Measurements from ENCODE around the gene ZBTB34.

ZBTB34 gene

DNA sequence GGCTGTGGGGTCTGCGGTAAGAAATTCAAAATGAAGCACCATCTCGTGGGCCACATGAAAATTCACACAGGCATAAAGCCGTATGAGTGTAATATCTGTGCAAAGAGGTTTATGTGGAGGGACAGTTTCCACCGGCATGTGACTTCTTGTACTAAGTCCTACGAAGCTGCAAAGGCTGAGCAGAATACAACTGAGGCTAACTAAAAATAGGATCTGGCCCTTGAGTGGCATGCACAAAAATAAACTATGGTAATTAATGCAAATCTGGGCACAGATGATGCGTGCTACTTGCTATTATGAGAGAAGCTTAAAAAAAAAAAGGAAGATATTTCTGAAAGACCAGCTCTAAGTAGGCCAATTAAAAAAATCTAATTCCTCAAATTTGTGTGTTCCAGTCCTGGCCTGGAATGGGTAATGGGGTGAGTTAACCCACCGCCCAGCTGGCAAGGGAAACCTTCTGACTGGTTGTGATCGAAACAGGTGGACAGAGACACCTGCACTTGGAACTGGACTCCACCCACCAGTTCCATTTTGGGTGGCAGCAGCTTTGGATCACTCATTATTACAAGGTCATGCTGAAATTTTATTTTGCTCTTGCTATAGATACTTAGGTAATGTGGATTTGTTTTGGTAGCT is 26.6 kb upstream of the ZBTB34 start:
- H3K27ac Mint-ChIP-seq, result no peak overlapping the region
- no peak overlapping the region for H3K4me3 Mint-ChIP-seq
- H3K36me3 Mint-ChIP-seq (ENCODE audit: low read depth), result peaks cover 43% of the 10 kb centered on the region
- H3K4me1 Mint-ChIP-seq (ENCODE audit: low read depth), result peaks cover 49% of the 10 kb centered on the region
- no peaks in the 10 kb centered on the region for H3K27me3 Mint-ChIP-seq (ENCODE audit: low read depth)
- DNase-seq (ENCODE audit: low spot score), result no peak
- no peaks in the 10 kb centered on the region for H3K9me3 Mint-ChIP-seq

DNA sequence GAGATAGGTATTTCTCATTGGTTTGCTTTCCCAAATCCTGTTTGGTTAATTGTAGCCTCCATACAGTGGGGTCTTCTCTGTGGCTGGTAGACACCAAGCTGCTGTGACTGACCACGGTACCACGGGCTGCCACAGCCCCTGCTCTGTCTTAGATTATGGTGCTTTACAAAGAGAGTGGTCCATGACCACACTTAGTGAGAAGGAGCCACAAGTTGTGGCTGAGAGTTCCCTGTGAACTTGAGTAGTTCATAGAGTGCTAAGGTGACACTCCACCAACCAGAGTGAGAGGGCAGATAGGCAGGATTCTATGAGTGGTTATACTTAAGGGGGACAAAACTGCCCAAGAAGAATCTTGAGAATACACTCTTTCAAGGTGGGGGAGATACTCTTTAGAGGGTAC is 25.8 kb upstream of the ZBTB34 start:
- H3K4me1 Mint-ChIP-seq (ENCODE audit: low read depth), result peaks cover 47% of the 10 kb centered on the region
- DNase-seq (ENCODE audit: low spot score), result no peak
- no peak overlapping the region for H3K4me3 Mint-ChIP-seq
- H3K9me3 Mint-ChIP-seq, result no peaks in the 10 kb centered on the region
- no peaks in the 10 kb centered on the region for H3K27me3 Mint-ChIP-seq (ENCODE audit: low read depth)
- H3K36me3 Mint-ChIP-seq (ENCODE audit: low read depth), result peaks cover 48% of the 10 kb centered on the region
- H3K27ac Mint-ChIP-seq, result no peak overlapping the region

DNA sequence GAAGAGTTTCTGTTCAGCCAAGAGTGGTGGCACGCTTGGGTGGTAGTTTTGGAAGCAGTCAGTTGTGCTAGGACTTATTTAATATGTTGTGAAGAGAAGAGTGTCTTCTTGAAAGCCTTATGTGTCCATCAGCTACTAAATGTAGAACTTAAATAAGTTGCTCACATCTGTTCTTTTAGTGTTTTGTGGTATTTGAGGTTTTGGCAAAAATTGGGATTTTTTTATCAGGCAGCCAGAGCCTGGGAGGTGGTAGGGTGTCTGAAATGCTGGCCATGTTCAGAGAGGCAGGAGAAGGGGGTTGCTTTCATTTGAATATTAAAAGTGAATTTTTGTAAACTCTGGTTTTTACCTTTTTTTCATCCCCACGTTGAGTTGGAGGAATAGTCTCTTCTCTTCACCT is 24.2 kb upstream of the ZBTB34 start:
- H3K4me1 Mint-ChIP-seq (ENCODE audit: low read depth), result peaks cover 35% of the 10 kb centered on the region
- H3K4me3 Mint-ChIP-seq, result no peak overlapping the region
- no peak overlapping the region for H3K27ac Mint-ChIP-seq
- peaks cover 48% of the 10 kb centered on the region for H3K36me3 Mint-ChIP-seq (ENCODE audit: low read depth)
- no peaks in the 10 kb centered on the region for H3K9me3 Mint-ChIP-seq
- no peak for DNase-seq (ENCODE audit: low spot score)
- no peaks in the 10 kb centered on the region for H3K27me3 Mint-ChIP-seq (ENCODE audit: low read depth)

DNA sequence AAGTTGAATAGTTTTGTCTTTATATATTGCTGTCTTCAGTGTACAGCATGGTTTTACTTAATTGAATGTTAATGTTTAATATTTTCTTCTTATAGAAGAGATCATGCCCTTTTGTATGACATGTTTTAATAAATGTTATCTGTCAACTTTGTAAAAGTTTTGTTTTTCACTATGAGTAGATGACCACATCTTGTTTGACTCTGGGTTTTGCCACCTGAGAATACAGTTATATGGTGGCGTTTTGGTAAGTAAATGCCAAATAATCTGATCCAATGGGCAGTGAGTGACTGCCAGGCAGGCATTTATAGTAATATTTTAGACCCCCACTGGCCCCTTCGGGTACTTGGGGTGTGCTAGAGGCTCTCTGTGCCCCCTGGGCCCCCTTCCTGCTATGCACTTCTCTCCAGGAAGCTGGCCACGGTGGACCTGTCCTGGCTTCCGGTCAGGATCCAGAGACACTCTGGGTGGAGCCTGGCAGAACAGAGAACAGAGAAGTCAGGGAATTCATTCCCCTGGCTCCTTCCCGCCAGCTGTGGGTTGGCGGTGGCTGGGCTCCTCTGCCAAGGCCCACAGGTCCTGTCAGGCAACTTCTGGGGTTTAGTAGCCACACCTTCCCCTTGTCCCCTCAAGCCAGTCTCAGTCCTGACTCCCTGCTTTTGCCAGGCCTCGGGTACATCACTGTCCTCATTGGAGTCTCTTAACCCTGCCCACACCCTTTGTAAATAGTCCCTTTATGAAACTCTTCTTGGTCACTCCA is 22.2 kb upstream of the ZBTB34 start:
- no peaks in the 10 kb centered on the region for H3K9me3 Mint-ChIP-seq
- H3K27ac Mint-ChIP-seq, result no peak overlapping the region
- H3K27me3 Mint-ChIP-seq (ENCODE audit: low read depth), result no peaks in the 10 kb centered on the region
- no peak overlapping the region for H3K4me3 Mint-ChIP-seq
- peaks cover 37% of the 10 kb centered on the region for H3K36me3 Mint-ChIP-seq (ENCODE audit: low read depth)
- DNase-seq (ENCODE audit: low spot score), result no peak
- H3K4me1 Mint-ChIP-seq (ENCODE audit: low read depth), result peaks cover 34% of the 10 kb centered on the region

DNA sequence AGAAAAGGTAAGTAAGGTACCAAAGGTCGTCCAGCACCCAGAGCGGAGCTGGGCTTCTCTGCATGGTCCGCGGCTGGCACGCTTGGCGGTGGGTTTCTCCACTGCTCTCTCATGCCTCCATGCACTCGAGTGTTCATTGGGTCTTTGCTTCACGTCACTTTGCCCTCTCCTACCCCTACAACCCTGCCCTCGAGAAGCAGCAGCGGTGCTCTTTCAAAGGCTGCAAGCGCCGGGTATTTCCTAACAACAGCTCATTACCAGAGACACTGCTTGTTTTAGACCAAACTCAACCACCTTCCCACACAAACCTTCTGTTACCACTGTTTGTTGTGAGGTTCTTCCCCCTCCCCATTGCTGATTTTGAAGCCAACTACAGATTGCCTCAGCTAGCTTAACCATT is 21.5 kb upstream of the ZBTB34 start:
- no peak overlapping the region for H3K4me3 Mint-ChIP-seq
- no peaks in the 10 kb centered on the region for H3K27me3 Mint-ChIP-seq (ENCODE audit: low read depth)
- no peak overlapping the region for H3K27ac Mint-ChIP-seq
- no peak for DNase-seq (ENCODE audit: low spot score)
- H3K36me3 Mint-ChIP-seq (ENCODE audit: low read depth), result peaks cover 30% of the 10 kb centered on the region
- H3K9me3 Mint-ChIP-seq, result no peaks in the 10 kb centered on the region
- H3K4me1 Mint-ChIP-seq (ENCODE audit: low read depth), result peaks cover 34% of the 10 kb centered on the region

DNA sequence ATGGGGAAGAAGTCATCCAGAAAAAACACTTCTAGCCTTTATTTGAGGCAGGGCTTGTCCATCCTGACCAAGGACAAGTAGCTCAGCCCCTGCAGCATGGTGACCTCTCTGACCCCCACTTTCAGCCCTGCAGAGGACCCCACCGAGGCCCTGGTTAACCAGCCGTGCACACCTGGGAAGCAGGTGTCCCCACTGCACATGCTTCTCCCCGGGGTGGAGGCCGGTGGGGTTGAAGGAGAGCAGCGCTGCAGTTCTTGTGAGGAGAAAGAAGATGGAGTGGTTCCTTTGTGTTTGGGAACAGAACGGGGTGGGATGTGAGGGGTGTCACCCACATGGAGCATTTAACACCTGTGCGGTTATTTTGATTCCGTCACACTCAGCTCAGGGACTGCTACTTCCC is 21.1 kb upstream of the ZBTB34 start:
- H3K27ac Mint-ChIP-seq, result no peak overlapping the region
- no peaks in the 10 kb centered on the region for H3K9me3 Mint-ChIP-seq
- peaks cover 26% of the 10 kb centered on the region for H3K36me3 Mint-ChIP-seq (ENCODE audit: low read depth)
- no peak overlapping the region for H3K4me3 Mint-ChIP-seq
- no peak for DNase-seq (ENCODE audit: low spot score)
- H3K4me1 Mint-ChIP-seq (ENCODE audit: low read depth), result peaks cover 32% of the 10 kb centered on the region
- H3K27me3 Mint-ChIP-seq (ENCODE audit: low read depth), result no peaks in the 10 kb centered on the region

DNA sequence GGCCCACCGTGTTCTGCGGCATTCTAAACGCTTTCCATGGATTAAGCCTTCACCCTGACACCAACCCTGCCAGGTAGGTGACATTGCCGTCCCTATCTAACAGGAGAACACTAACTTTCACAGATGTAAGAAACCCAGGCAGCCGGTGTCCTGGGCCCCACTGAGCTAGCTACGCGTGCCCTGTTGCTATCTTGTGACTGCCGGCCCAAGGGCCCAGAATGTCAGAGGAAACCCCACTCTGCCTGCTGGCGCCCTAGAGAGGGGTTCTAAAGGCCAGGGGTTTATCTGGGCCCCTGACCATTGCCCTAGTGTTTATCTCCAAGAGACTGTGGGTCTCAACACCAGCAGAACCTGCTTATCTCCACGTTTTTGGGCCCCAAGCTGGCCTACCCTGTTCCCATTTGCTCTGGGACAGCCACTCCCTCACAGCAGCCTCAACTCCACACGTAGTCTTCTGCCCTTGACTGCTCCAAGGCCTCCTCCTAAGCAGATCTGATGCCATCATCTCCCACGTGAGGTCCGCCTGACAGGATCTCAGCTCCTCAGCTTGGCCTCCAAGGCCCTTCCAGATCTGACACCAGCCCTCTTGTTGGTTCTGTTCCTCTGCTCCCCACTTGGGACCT is 18.1 kb upstream of the ZBTB34 start:
- no peak overlapping the region for H3K4me3 Mint-ChIP-seq
- no peak for DNase-seq (ENCODE audit: low spot score)
- no peaks in the 10 kb centered on the region for H3K27me3 Mint-ChIP-seq (ENCODE audit: low read depth)
- H3K9me3 Mint-ChIP-seq, result no peaks in the 10 kb centered on the region
- H3K27ac Mint-ChIP-seq, result no peak overlapping the region
- H3K36me3 Mint-ChIP-seq (ENCODE audit: low read depth), result peaks cover 9% of the 10 kb centered on the region
- peaks cover 18% of the 10 kb centered on the region for H3K4me1 Mint-ChIP-seq (ENCODE audit: low read depth)

DNA sequence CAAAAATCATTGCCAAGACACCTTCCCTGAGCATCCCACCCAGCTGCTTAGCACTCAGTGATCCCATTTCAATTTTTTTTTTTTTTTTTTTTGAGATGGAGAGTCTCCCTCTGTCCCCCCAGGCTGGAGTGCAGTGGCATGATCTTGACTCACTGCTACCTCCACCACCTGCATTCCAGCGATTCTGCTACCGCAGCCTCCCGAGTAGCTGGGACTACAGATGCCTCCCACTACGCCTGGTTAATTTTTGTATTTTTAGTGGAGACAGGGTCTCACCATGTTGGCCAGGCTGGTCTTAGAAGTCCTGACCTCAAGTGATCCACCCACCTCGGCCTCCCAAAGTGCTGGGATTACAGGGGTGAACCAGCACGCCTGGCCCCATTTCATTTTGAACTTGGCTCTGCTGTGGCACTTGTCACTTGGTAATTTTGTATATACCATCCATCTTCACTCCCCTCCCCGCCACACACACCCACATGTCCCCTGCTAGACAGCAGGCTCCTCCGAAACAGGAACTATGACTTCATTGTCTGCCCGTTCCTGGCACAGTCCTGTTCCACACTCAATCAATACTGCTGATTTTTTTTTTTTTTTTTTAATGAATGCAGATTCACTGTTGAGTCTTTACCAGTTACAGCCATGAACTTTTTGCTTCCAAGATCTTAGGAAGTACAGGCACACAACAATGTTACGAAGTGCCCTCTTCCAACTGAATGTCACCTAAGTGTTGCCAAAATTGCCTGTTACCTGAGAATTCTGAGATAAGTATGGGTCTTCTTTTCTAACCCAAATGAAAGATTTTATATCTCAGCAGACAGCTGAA is 17.3 kb upstream of the ZBTB34 start:
- H3K4me3 Mint-ChIP-seq, result no peak overlapping the region
- H3K36me3 Mint-ChIP-seq (ENCODE audit: low read depth), result peaks cover 5% of the 10 kb centered on the region
- H3K27ac Mint-ChIP-seq, result no peak overlapping the region
- peaks cover 10% of the 10 kb centered on the region for H3K4me1 Mint-ChIP-seq (ENCODE audit: low read depth)
- no peaks in the 10 kb centered on the region for H3K9me3 Mint-ChIP-seq
- H3K27me3 Mint-ChIP-seq (ENCODE audit: low read depth), result no peaks in the 10 kb centered on the region
- no peak for DNase-seq (ENCODE audit: low spot score)

DNA sequence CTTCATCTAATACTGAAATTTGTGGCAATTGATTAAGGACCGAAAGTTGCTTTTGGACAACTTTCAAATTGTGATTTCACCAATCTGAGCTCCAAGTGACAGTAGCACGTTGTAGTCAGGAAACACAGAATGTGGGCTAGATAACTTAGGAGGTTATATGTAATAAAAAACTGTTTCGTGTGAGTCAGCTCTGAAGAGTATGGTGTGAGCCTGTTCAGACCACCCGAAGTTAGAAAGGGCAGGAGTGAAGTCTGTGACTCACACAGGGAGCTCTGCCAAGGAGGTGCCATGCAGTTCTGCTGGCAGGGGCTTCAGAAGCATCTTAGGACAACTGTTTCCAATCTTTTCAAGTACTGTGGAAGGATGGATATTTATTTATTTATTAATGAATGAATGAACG is 16.4 kb upstream of the ZBTB34 start:
- H3K9me3 Mint-ChIP-seq, result no peaks in the 10 kb centered on the region
- no peak for DNase-seq (ENCODE audit: low spot score)
- H3K27ac Mint-ChIP-seq, result no peak overlapping the region
- H3K4me3 Mint-ChIP-seq, result no peak overlapping the region
- peaks cover 3% of the 10 kb centered on the region for H3K36me3 Mint-ChIP-seq (ENCODE audit: low read depth)
- H3K27me3 Mint-ChIP-seq (ENCODE audit: low read depth), result no peaks in the 10 kb centered on the region
- H3K4me1 Mint-ChIP-seq (ENCODE audit: low read depth), result peaks cover 4% of the 10 kb centered on the region

DNA sequence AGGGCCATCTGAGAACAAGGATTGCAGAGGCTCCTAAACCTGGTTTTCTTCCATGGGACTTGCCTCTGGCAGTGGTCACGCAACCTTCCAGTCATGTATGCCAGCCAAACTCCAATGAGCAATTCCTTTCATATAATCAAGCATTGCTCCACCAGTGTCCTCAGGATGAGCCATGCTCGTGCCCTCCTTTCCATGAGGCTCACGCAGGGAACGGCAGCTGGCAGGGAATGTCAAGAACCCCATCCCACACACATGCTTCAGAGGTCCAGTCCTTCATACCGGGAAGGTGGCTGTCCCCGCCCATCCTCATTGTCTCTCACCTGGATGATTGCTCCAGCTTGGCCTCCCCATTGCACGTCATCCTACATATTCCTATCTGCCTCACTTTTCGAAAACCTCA is 13.4 kb upstream of the ZBTB34 start:
- no peaks in the 10 kb centered on the region for H3K9me3 Mint-ChIP-seq
- no peak for DNase-seq (ENCODE audit: low spot score)
- H3K4me1 Mint-ChIP-seq (ENCODE audit: low read depth), result no peaks in the 10 kb centered on the region
- H3K36me3 Mint-ChIP-seq (ENCODE audit: low read depth), result no peaks in the 10 kb centered on the region
- H3K27me3 Mint-ChIP-seq (ENCODE audit: low read depth), result peaks cover 11% of the 10 kb centered on the region
- H3K27ac Mint-ChIP-seq, result no peak overlapping the region
- H3K4me3 Mint-ChIP-seq, result no peak overlapping the region

DNA sequence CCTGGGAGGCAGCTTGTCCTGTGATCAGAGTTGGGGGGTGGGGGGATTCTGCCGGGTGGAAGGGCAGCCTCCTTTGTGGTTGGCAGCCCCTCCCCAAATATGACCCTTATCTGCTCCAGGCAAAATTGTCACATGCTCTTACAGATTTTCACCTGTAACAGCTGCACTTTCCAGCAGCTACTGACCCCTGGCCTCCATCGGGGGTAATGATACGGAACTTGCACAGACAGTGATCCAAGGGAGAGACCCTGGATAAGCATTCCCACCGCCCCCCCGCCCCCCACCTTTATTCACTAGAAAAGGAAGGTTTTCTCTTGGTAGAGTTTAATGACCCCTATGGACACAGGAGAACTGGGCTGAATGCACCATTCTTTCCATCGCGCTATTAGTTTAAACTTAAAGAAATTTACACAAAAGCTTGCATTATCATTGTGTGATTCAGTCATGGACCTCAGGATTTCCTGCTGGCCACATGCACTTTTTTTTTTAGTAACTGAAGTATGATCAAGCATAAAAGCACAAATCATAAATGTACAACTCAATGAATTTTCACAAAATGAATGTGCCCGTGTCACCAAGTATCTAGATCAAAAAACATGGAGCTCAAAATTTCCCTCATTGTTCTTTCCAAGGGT is 10.7 kb upstream of the ZBTB34 start:
- Mint-ChIP-seq H3K9me3 (no peaks in the 10 kb centered on the region), H3K27ac (no peak overlapping the region), H3K4me1 (ENCODE audit: low read depth) (no peaks in the 10 kb centered on the region), H3K36me3 (ENCODE audit: low read depth) (no peaks in the 10 kb centered on the region), H3K4me3 (no peak overlapping the region), H3K27me3 (ENCODE audit: low read depth) (peaks cover 32% of the 10 kb centered on the region)
- DNase-seq (ENCODE audit: low spot score), result no peak

DNA sequence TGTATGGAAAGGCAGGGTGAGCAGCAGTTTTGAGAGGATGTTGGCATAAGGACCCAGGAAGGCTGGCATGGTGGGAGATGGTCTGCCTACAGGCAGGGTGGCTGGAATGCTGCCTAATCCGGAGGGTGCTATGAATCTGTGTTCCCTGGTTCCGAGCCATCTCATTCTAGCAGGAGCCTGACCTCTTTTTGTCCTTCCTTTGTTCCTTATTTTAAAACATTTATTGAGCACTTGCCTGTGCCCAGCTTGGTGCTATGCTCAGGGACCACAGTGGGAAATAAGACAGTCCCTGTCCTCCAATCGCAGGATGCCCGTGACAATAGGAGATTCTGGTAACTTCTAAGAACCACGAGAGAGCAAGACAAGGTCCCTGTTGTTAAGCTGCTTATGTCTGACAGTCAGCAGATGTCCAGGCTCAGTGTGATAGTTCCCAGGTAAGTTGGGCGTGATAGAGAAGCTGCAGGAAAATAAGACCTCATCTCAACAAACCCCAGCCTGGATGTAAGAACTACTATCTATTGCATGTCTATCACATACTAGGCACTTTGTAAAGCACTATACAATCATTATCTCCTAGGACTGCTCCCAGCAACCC is 9.1 kb upstream of the ZBTB34 start:
- H3K27ac Mint-ChIP-seq, result no peak overlapping the region
- no peak for DNase-seq (ENCODE audit: low spot score)
- no peaks in the 10 kb centered on the region for H3K36me3 Mint-ChIP-seq (ENCODE audit: low read depth)
- no peaks in the 10 kb centered on the region for H3K9me3 Mint-ChIP-seq
- no peaks in the 10 kb centered on the region for H3K4me1 Mint-ChIP-seq (ENCODE audit: low read depth)
- peaks cover 44% of the 10 kb centered on the region for H3K27me3 Mint-ChIP-seq (ENCODE audit: low read depth)
- no peak overlapping the region for H3K4me3 Mint-ChIP-seq

DNA sequence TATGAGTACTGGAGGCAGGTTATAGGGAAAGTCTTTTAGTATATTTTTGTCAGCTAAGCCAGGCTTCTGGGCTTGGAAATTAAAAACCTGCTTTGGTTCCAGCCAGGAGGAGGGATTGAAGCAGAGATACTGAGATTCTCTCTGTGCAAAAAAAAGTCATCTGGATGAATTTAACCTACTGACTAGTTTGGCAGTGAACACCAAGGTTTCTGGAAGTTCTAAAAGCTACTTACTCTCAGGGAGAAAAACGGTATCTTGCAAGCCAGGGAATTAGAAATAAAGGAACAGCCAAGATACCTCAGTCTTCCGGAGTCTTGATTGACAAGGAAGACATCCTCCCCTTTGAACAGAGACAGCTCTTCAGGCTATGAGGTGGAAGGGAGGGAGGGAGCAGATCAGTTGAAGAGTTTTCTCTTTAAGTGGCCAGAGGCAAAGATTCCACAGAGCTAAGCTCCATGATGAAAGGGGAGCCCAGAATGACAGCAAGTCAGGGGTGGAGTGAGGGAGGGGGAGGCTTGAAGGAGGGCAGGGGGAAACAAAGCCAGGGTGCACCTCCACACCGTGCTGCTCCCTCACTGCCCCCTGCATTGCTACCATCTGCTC is 8.3 kb upstream of the ZBTB34 start:
- Mint-ChIP-seq H3K27me3 (ENCODE audit: low read depth) (peaks cover 50% of the 10 kb centered on the region), H3K27ac (no peak overlapping the region), H3K4me3 (no peak overlapping the region), H3K36me3 (ENCODE audit: low read depth) (no peaks in the 10 kb centered on the region), H3K4me1 (ENCODE audit: low read depth) (no peaks in the 10 kb centered on the region), H3K9me3 (no peaks in the 10 kb centered on the region)
- DNase-seq (ENCODE audit: low spot score), result no peak
